Measurements from ENCODE around the gene POC1B. TPM values are rescaled to one million over a fixed set of nuclear protein-coding genes. Genes with fewer than 3 reads are reported as not detected.

The POC1B gene
- total RNA-seq, 1 donor from 2014 or later = 14.9 TPM

- no peak for DNase-seq (ENCODE audit: low read depth)
- no peak overlapping the region for H3K4me3 ChIP-seq (ENCODE audit: low read depth, low read length)
- no peak for TF ChIP-seq CTCF (conservative IDR thresholded peaks at IDR 0.05; ENCODE audit: low read depth, low read length)
These were observed 114.0 kb downstream of the POC1B start for GRCh38 chr12:89411846-89412245.

- no peak for DNase-seq (ENCODE audit: low read depth)
- no peak overlapping the region for H3K4me3 ChIP-seq (ENCODE audit: low read depth, low read length)
- no peak for TF ChIP-seq CTCF (conservative IDR thresholded peaks at IDR 0.05; ENCODE audit: low read depth, low read length)
These were observed 114.6 kb downstream of the POC1B start for GRCh38 chr12:89411234-89411633.

GRCh38 chr12:89405626-89406345 is 120.1 kb downstream of the POC1B start:
- DNase-seq (ENCODE audit: low read depth) = no peak
- TF ChIP-seq CTCF (conservative IDR thresholded peaks at IDR 0.05; ENCODE audit: low read depth, low read length) = no peak
- H3K4me3 ChIP-seq (ENCODE audit: low read depth, low read length) = no peak overlapping the region

GRCh38 chr12:89401433-89402058 is 124.3 kb downstream of the POC1B start:
- TF ChIP-seq CTCF (conservative IDR thresholded peaks at IDR 0.05; ENCODE audit: low read depth, low read length) = no peak
- H3K4me3 ChIP-seq (ENCODE audit: low read depth, low read length) = no peak overlapping the region
- DNase-seq (ENCODE audit: low read depth) = no peak

GRCh38 chr12:89400415-89400814 is 125.4 kb downstream of the POC1B start:
- TF ChIP-seq CTCF (conservative IDR thresholded peaks at IDR 0.05; ENCODE audit: low read depth, low read length) = no peak
- no peak overlapping the region for H3K4me3 ChIP-seq (ENCODE audit: low read depth, low read length)
- DNase-seq (ENCODE audit: low read depth) = no peak

- no peak for DNase-seq (ENCODE audit: low read depth)
- no peak overlapping the region for H3K4me3 ChIP-seq (ENCODE audit: low read depth, low read length)
- no peak for TF ChIP-seq CTCF (conservative IDR thresholded peaks at IDR 0.05; ENCODE audit: low read depth, low read length)
These were observed 130.1 kb downstream of the POC1B start for GRCh38 chr12:89395712-89396111.

Data from epithelial cell of proximal tubule (primary cell).